GM12801 (cell line): ENCODE results near the gene PTPN7.

Source experiments
- CTCF ChIP-seq: IDR thresholded peaks from one replicate; pipeline ENCODE4 v1.5.1; 2011; ENCODE audit warnings: control low read depth; ENCODE audit not compliant: insufficient read length; ENCODE audit errors: extremely low read depth

The PTPN7 gene

DNA sequence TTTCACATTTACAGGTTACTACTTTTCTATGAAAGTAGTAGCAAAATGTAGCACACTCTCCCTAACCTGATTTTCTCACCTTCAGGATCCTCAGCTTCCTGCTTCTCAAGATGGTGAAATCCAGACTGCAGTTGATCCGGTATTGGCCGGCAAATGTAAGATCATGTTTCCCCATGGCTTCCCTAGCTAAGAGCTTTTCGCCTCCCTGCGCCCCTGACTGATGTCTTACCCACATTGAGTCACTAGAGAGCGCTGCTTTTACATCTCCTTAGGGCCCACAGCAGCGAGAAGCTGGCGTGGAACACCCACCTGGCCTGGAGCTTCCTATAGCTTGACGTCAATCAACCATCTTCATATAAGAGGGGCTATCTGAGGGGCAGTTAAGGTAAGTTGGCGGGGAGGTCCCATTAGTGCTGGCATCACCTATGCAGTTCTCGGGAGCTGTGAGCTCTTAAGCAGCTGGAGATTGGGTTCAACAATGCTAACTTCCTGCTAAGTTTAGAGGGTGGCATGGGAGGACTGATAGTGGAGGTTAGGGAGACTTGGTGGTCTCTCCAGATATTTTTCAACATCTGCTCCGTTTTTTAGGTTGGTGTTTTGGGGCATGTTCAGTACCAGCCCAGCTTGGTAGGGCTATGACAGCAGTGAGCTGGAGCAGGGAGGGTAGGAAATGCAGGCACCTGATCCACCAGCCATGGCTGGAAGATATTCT is 5.5 kb downstream of the PTPN7 start:
- TF ChIP-seq CTCF = no peak

DNA sequence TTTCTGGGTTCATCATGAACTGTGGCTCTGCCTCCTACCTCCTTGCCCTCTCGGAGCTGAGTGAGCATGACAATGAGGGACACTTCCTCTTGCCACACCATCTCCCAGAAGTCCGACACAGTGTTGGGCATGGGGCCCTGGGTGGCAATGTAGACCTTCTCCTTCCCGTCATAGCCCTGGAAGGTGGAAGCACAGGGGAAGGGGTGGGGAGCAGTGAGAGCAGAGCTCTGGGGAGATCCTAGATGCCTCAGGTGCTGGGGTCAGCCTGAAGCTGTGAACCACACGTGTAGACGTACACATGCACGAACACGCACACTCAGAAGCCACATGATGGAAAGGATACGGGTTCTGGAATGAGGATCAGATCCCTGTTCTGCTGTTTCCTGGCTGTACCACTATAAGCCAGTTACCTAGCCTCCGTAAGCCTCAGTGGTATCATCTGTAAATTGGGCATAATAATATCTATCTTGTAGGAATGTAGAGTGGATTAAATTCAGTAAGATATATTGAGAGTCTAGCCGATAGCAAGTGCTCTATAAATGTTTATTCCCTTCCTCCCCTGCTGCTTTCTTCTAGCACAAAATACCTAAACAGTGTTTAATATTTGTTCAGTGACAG is 6.1 kb downstream of the PTPN7 start:
- no peak for TF ChIP-seq CTCF

- TF ChIP-seq CTCF = no peak
These were observed 7.1 kb downstream of the PTPN7 start for GRCh38 chr1:202153284-202153683.

- no peak for TF ChIP-seq CTCF
These were observed 8.0 kb downstream of the PTPN7 start for GRCh38 chr1:202152399-202152798.

DNA sequence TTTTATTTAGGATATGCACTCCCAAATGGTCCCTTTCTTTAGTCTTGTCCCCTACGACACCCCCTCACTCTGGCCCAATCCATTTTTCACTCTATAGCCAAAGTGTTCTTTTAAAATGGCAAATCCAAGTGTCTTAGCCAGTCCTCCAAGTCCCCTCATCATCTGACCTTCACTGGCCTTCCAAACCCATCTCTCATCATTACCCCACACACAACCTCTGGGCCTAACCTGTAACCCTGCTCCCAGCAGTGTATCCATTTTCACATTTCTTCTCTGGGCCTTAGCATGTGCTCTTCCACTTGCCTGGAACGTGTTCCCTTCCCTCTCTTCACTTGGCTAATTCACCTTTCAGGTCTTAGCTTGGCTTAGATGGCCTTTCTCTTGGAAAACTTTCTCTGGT is 9.4 kb downstream of the PTPN7 start:
- TF ChIP-seq CTCF = no peak

DNA sequence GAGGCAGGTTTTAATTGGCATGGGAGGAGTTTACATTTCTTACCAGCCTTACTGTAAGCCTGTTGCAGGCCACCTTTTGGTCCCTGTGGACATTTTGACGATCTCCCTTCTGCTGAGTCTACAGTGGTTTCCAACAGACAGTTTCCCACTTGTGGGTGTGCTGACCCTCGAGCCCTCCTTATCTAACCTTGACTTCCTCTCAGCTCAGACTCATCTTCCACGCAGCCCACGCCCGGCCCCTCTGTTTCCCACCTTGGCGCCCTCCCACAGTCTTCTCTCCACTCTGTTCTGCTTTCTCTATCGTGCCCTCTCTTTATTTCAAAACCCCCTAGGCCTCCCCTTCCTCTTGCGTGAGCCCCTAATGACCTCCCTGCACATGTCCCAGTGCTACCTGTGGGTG is 9.8 kb downstream of the PTPN7 start:
- TF ChIP-seq CTCF = no peak

GRCh38 chr1:202150187-202150586 is 10.2 kb downstream of the PTPN7 start:
- no peak for TF ChIP-seq CTCF
